ENCODE data around the gene REV3L. TPM values are rescaled to one million over a fixed set of nuclear protein-coding genes. Genes with fewer than 3 reads are reported as not detected.

Gene REV3L
- total RNA-seq, 1 donor from 2014 or later, result 26.4 TPM

DNA sequence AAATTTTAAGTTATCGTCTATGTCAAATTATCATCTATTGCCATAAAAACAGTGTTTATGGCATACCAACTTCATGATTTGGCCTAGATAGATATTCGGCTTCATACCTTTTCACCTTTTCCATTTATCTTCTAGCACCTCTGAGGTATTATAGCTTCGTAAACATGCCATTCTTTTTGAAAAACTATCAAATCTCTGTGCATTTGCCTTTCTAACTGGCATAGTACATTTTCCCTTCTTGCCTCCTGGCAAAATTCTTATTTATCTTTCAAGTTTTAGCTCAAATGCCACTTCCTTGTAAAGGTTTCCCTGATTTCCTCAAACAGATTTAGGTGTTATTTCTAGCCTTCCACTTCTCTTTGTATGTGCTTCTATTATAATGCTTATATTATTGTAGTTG, 7.0 kb upstream of the REV3L start:
- peaks cover 26% of the 10 kb centered on the region for H3K4me1 Mint-ChIP-seq (ENCODE audit: unreplicated experiment)
- no peaks in the 10 kb centered on the region for H3K27me3 Mint-ChIP-seq (ENCODE audit: unreplicated experiment)
- no peak overlapping the region for H3K4me3 Mint-ChIP-seq (ENCODE audit: unreplicated experiment)
- no peak for DNase-seq (ENCODE audit: extremely low spot score, unreplicated experiment)
- no peak overlapping the region for H3K27ac Mint-ChIP-seq (ENCODE audit: unreplicated experiment)
- H3K36me3 Mint-ChIP-seq (ENCODE audit: unreplicated experiment), result peaks cover 14% of the 10 kb centered on the region
- no peaks in the 10 kb centered on the region for H3K9me3 Mint-ChIP-seq (ENCODE audit: unreplicated experiment)
- TF ChIP-seq, protein P1, sequence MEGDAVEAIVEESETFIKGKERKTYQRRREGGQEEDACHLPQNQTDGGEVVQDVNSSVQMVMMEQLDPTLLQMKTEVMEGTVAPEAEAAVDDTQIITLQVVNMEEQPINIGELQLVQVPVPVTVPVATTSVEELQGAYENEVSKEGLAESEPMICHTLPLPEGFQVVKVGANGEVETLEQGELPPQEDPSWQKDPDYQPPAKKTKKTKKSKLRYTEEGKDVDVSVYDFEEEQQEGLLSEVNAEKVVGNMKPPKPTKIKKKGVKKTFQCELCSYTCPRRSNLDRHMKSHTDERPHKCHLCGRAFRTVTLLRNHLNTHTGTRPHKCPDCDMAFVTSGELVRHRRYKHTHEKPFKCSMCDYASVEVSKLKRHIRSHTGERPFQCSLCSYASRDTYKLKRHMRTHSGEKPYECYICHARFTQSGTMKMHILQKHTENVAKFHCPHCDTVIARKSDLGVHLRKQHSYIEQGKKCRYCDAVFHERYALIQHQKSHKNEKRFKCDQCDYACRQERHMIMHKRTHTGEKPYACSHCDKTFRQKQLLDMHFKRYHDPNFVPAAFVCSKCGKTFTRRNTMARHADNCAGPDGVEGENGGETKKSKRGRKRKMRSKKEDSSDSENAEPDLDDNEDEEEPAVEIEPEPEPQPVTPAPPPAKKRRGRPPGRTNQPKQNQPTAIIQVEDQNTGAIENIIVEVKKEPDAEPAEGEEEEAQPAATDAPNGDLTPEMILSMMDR (IDR thresholded peaks at IDR 0.05), result no peak

DNA sequence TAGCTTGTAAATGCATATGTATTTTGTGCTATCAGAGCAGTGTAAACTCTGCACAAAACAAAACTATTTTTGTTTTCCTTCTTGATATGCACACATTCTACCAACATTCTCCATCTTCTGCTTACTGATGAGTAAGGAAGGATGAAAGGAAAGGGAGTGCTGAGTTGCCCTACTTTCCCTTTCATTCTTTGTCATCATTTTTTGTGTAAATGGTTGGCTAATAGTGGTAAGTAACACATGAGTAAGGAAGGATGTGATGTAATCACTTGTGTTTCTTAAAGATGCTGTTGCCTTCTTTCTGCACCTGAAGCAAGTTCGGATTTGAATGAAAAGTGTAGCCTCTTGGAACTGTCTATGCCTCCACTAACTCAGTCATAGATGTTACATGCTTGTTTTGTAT, 4.6 kb upstream of the REV3L start:
- Mint-ChIP-seq H3K9me3 (ENCODE audit: unreplicated experiment) (no peaks in the 10 kb centered on the region), H3K4me1 (ENCODE audit: unreplicated experiment) (peaks cover 28% of the 10 kb centered on the region), H3K27ac (ENCODE audit: unreplicated experiment) (no peak overlapping the region), H3K36me3 (ENCODE audit: unreplicated experiment) (peaks cover 14% of the 10 kb centered on the region), H3K4me3 (ENCODE audit: unreplicated experiment) (no peak overlapping the region), H3K27me3 (ENCODE audit: unreplicated experiment) (no peaks in the 10 kb centered on the region)
- no peak for DNase-seq (ENCODE audit: extremely low spot score, unreplicated experiment)
- TF ChIP-seq, protein P1 (IDR thresholded peaks at IDR 0.05), result no peak

DNA sequence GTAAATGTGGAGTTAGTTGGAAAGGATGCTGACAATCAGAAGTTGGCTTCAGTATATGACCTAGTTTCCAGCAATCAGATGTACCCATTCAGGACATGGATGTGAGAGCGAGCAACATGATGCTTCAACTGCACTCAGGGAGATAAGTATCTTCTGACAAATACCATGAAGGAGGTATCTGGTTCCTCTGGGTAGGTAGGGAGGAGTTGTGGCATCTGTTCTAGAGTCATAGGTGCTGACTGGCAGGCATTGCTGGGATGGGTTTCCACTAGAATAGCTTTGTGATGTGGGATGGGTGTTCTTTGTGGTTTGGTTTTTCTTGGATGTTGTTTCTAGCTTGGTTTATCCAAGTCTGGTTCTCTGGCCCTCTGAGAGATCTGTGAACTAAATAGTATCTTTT, 3.9 kb upstream of the REV3L start:
- Mint-ChIP-seq H3K36me3 (ENCODE audit: unreplicated experiment) (peaks cover 14% of the 10 kb centered on the region), H3K27ac (ENCODE audit: unreplicated experiment) (no peak overlapping the region), H3K9me3 (ENCODE audit: unreplicated experiment) (no peaks in the 10 kb centered on the region), H3K4me3 (ENCODE audit: unreplicated experiment) (no peak overlapping the region), H3K27me3 (ENCODE audit: unreplicated experiment) (no peaks in the 10 kb centered on the region), H3K4me1 (ENCODE audit: unreplicated experiment) (peaks cover 30% of the 10 kb centered on the region)
- DNase-seq (ENCODE audit: extremely low spot score, unreplicated experiment), result no peak
- TF ChIP-seq, protein P1 (IDR thresholded peaks at IDR 0.05), result no peak

DNA sequence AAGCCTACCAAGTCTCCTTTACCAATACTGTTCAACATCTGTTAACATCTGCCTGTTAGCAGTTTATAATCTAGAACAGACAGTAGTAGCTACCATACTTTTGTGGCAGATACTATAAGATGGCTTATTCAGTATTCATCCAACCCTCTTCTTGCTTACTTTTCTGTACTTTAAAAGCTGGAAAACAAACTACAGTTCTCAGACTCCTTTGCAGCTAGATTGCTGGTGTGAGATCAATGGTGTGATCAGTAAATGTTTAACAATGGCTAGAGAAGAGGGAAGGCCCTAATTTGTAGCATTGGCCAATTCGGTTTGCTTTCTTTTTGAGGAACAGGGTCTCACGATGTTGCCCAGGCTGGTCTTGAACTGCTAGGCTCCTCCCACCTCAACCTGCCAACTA, 3.5 kb upstream of the REV3L start:
- Mint-ChIP-seq H3K27ac (ENCODE audit: unreplicated experiment) (no peak overlapping the region), H3K4me1 (ENCODE audit: unreplicated experiment) (peaks cover 33% of the 10 kb centered on the region), H3K36me3 (ENCODE audit: unreplicated experiment) (peaks cover 14% of the 10 kb centered on the region), H3K27me3 (ENCODE audit: unreplicated experiment) (no peaks in the 10 kb centered on the region), H3K9me3 (ENCODE audit: unreplicated experiment) (no peaks in the 10 kb centered on the region), H3K4me3 (ENCODE audit: unreplicated experiment) (no peak overlapping the region)
- DNase-seq (ENCODE audit: extremely low spot score, unreplicated experiment), result no peak
- TF ChIP-seq, protein P1 (IDR thresholded peaks at IDR 0.05), result no peak

DNA sequence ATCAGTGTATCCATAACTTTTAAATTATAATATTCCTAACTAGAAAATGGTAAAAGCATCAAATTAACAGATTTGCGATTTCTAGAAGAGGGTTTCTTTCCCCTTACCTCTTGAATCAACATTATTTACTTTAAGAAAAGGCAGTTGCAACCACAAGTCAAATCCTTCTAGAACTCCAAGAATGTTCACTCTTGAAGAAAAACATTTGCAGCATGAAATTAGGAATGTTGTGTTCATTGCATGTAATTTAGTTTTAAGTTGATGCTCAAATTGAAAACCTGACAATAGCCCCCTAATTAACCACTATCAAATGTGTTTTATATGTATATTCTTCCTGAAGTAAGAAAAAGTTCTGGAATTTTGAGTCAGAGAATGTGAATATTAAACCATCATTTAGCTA, 2.3 kb upstream of the REV3L start:
- Mint-ChIP-seq H3K4me3 (ENCODE audit: unreplicated experiment) (peak overlapping the region; percentile 50), H3K27me3 (ENCODE audit: unreplicated experiment) (no peaks in the 10 kb centered on the region), H3K9me3 (ENCODE audit: unreplicated experiment) (no peaks in the 10 kb centered on the region), H3K36me3 (ENCODE audit: unreplicated experiment) (peaks cover 14% of the 10 kb centered on the region), H3K4me1 (ENCODE audit: unreplicated experiment) (peaks cover 42% of the 10 kb centered on the region), H3K27ac (ENCODE audit: unreplicated experiment) (peak overlapping the region; percentile 80)
- TF ChIP-seq, protein P1 (IDR thresholded peaks at IDR 0.05), result no peak
- no peak for DNase-seq (ENCODE audit: extremely low spot score, unreplicated experiment)

Data from osteocyte (in vitro differentiated cells).